ENCODE results near the gene TSHZ2.

GRCh38 chr20:53270792-53271375 is 298.7 kb downstream of the TSHZ2 start:
- TF ChIP-seq CTCF (IDR thresholded peaks at IDR 0.05) = no peak
- no peak for TF ChIP-seq POLR2AphosphoS5 (IDR thresholded peaks at IDR 0.05)
